ENCODE results near the gene MRNIP. TPM values are rescaled to one million over a fixed set of nuclear protein-coding genes. Genes with fewer than 3 reads are reported as not detected.
"Not testable (repeated sequence)": the region's sequence is repeated elsewhere in the genome, so short reads cannot be mapped to it uniquely, and the experiment has no call there.

Gene MRNIP
- total RNA-seq, 1 donor from 2014 or later = 19.5 TPM

DNA sequence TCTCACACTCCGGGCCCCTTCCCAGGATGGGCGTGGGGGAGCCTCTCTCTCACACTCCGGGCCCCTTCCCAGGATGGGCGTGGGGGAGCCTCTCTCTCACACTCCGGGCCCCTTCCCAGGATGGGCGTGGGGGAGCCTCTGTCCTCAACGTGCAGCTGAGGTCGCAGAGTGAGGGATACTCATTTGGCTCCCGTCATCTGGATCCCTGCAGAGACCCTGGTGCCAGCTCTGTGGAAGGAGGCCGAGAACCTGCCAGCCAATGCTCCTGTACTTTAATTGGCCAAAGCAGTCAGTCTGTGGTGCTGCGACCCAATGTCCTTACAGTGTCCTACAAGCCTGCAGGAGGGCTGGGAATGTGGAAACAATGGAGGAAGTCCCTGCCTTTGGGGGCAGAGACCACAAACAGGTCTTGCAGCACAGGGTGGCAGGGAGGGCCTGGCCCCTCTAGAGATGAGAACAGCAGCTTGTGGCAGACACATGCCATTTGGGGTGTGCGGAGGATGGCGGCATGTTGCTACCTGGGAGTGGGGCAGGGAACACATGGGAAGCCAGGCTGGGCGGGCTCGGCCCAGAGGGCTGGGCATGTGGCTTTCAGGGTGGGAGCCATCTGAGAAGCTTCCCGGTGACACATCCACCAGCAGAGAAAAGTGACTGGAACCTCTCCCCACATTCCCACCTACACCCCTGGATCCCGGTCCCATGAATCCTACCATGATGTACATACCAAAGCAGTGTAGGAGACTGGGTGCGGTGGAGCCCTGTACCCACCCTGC is 13.6 kb upstream of the MRNIP start:
- intact Hi-C loops (cut with micrococcal nuclease) = no loop called here

DNA sequence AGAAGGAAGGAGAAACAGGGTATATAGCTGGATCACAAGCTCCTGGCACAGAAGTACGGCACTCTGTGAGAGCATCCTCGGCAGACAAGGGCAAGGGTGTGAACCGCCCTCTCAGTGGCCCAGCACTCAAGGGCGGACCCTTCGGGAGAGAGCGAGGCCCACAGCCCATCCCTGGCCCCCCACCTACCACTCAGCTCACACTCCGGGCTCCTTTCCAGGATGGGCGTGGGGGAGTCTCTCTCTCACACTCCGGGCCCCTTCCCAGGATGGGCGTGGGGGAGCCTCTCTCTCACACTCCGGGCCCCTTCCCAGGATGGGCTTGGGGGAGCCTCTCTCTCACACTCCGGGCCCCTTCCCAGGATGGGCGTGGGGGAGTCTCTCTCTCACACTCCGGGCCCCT is 12.9 kb upstream of the MRNIP start:
- intact Hi-C loops (cut with micrococcal nuclease) = not testable (repeated sequence)

DNA sequence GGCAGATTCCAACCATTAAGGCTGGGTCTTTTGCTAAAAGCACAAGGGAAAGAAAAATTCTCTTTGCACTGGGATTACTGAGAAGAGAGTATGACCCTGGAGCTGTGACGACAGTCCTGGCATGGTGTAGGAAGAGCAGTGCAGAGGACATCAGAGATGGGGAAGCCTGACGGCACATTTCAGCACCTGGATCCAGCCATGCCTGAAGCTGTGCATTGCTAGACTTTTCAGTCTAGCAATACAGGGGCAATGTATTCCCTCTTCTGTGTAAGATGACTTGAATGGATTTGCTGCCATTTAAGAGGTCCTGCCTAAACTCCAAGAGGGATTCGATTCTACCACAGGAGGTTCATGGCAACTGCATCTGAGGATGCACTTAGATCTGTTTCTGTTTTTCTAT is 12.3 kb upstream of the MRNIP start:
- intact Hi-C loops (cut with micrococcal nuclease) = no loop called here

GRCh38 chr5:179870403-179870903 is 11.8 kb upstream of the MRNIP start:
- intact Hi-C loops (cut with micrococcal nuclease) = no loop called here

- intact Hi-C loops (cut with micrococcal nuclease) = no loop called here
Measured at GRCh38 chr5:179869641-179870402, 11.2 kb upstream of the MRNIP start.

GRCh38 chr5:179869101-179869500 is 10.5 kb upstream of the MRNIP start:
- intact Hi-C loops (cut with micrococcal nuclease) = no loop called here

DNA sequence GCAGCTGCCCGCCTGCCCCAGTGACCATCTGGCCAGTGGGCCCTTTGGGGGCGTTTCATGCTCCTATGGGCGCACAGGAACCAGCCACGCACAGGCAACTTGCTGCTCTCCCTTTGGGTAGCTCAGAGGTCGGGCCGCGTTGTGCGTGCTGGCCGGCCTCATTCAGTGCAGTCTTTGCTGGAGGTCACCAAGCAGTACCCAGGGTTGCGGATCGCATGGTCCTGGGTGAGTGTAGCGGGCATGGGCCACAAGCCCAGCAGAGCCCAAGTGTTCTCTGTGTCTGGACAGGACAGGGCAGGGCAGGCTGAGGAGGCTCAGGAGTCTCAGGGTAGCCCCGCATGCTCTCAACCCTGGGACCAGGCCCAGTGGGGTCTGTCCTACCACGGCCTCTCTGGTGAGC is 9.9 kb upstream of the MRNIP start:
- intact Hi-C loops (cut with micrococcal nuclease) = no loop called here

DNA sequence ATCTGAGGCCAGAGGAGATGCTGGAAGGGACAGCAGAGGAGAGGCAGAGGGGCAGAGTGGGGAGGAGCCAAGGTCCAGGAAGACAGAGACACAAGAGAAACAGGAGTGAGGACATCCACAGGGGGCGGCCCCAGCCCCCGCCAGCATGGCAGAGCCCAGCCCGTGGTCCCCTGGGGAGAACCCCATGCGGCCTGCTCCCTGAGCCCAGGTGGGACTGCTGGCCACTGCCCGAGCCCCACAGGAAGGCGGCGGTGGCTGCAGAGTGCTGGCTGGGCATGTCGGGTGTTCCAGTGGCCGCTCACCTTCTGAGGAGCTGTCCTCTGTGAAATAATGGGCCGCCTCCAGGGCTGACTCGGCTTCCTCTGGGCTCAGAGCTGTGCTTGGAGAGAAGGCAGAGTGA is 8.9 kb upstream of the MRNIP start:
- intact Hi-C loops (cut with micrococcal nuclease) = no loop called here

DNA sequence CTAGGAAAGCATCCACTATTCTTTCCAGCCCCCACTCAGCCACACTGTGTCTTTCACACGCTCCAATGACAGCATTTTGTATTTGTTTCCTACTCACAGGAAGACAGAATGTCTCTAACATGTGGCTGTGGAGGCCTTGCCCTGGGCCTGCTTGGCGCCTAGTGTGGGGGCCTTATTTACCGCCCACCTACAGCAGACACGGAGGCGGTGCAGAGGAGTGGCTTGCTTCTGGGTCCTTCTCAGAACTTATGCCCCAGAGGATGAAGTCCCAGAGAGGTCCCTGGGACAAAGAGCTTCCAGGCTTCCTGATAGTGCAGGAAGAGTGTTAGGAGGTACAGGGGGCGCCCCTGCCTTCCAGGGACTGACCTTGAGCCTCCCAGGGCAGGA is 8.5 kb upstream of the MRNIP start:
- intact Hi-C loops (cut with micrococcal nuclease) = no loop called here

- intact Hi-C loops (cut with micrococcal nuclease) = no loop called here
Measured at GRCh38 chr5:179866241-179867078, 7.8 kb upstream of the MRNIP start.

GRCh38 chr5:179865491-179866240 is 7.0 kb upstream of the MRNIP start:
- intact Hi-C loops (cut with micrococcal nuclease) = no loop called here

DNA sequence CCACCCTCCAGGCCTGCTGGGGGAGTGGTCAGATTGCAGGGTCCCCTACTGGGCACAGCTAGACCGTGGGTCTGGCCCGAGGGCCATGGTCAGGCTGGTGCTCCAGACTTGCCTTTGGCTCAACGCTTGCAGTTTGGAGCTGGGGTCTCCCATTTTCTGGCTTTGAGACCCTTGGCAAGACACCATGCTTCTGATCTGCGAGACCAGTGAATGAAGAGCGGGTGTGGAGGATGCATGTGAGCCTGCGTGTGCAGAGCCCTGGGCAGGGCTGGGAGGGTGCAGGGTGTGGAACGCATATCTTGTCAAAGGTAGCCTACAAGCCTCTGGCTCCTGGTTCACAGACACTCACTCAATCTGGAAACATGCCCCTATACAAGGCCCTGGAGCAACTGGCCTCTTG is 6.1 kb upstream of the MRNIP start:
- intact Hi-C loops (cut with micrococcal nuclease) = no loop called here

DNA sequence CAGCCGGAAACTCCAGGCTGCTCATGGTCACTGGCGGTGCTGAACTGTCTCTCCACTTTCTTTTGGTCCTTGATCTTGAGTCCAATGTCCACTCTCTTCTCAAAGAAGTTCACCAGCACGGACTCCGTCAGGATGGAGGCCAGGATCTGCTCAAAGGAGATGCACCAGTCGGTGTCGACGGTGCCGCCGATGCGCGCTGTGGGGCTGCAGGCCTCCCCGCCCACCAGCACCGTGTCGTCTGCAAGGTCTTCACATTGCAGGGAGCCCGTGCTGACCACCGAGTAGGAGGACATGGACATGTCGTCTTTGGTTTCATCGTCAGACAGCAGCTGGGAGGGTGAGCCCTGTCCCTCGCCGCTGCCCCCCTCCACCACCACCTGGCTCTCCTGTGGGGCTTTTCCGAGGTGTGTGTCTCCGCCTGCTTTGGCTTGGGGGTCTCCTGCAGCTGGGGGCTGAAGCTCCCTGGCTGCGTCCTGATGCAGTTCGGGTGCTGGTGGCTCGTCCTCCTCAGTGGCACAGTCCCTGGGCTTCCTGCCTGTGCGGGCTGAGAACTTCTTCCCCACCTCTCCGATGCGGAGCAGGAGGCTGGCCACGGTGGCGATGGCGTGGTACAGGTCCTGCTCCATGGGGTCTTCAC is 5.0 kb upstream of the MRNIP start:
- intact Hi-C loops (cut with micrococcal nuclease) = no loop called here

GRCh38 chr5:179862891-179863290 is 4.3 kb upstream of the MRNIP start:
- intact Hi-C loops (cut with micrococcal nuclease) = no loop called here

GRCh38 chr5:179862296-179862695 is 3.7 kb upstream of the MRNIP start:
- intact Hi-C loops (cut with micrococcal nuclease) = no loop called here

DNA sequence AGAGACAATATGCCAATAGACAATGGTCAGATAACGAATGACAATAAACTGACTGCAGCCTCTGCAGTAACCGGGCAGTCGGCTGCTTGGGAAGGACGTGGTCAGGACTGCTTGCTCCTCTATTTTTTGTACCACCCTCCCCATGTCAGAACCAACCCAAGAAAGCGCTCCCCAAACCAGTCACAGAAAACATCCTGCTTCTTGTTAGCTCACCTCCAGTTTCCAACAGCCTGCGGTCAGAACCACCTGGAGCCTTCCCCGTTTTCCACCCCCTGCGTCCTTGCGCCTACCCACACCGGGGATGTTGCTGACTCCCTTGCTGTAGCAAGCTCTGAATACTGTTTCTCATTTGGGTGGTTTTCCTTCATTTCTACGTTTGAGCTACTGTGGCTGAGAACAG is 1.7 kb upstream of the MRNIP start:
- intact Hi-C loops (cut with micrococcal nuclease) = no loop called here

DNA sequence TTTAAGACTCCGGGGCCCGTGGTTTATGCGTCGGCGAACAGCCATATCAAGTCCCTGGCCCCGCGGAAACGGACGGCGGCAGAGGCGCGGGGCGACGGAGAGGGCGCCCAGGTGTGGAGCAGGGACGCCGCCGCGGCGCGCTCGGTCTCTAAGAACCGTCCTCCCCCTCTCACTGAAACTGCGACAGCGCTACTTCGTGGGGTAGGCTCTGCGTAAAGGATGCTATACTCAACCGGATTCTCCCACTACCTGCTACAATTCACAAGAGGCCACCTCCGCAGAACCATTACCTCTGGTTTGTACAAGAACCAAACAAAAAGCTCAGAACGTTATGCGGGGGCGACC is 404 bp downstream of the MRNIP start:
- intact Hi-C loops (cut with micrococcal nuclease) = loop anchor here (1.0 to 2.0 kb wide), 15 partner anchors 22 to 636 kb away; partner anchors contain the start of genes CANX, CNOT6, MAML1 and MAPK9

DNA sequence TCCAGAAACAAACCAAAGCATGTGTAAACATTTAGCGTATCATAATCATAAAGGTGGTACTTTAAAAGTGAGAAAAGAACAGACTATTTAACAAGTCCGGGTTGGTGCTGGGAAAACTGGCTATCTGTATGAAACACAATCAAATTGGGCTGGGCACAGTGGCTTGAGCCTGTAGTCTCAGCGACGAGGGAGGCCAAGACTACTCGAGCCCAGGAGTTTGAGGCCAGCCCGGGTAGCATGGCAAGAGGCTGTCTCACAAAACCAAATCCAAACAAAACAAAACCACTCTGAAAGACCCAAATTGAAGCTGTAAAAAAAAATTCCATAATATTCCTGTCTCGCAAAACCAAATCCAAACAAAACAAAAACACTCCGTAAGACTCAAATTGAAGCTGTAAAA is 4.3 kb downstream of the MRNIP start:
- intact Hi-C loops (cut with micrococcal nuclease) = no loop called here

GRCh38 chr5:179852993-179853547 is 5.5 kb downstream of the MRNIP start:
- intact Hi-C loops (cut with micrococcal nuclease) = no loop called here

DNA sequence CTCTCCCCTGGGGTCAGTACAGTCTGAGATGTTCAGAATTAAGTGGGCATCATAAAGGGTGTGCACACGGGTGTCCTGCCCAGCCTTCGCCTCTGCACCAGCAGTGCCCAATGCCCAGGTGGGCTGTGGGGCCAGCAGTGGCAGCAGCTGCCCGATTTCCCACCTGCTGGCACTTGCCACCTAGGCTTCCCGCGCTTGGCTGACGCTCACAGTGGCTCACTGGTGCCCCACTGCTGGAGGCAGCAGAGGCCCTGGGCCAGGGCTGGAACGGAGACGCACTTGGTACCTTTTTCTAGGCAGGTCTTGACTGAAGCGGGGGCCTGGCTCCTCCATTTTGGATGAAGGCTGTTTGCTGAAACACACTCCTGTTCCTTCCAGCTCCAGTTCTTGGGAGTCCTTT is 17.0 kb downstream of the MRNIP start:
- intact Hi-C loops (cut with micrococcal nuclease) = no loop called here
